Activated T-cell treated with anti-CD3 and anti-CD28 coated beads, Interleukin-2, amount 50 U/mL, for 4 hours (primary cell): ENCODE measurements around the gene VGLL2. TPM values are rescaled to one million over a fixed set of nuclear protein-coding genes. Genes with fewer than 3 reads are reported as not detected.
A peak's percentile ranks its signal among the peaks of the same experiment; 100 is the strongest.

Experiments
- ATAC-seq, 2 donors: fragments of 200-7000 bp; cut with Tn5 transposase; one replicate each; pipeline ENCODE4 v1.10.0; 2021
- DNase-seq: peaks from one replicate; pipeline ENCODE4 v3.0.0-alpha.2; 2020
- H3K27me3 Mint-ChIP-seq: one replicate; pipeline ENCODE4 v1.8.0; 2021; ENCODE audit warnings: low read depth, mixed read lengths
- H3K36me3 Mint-ChIP-seq: one replicate; pipeline ENCODE4 v1.8.0; 2022; ENCODE audit warnings: mixed read lengths; ENCODE audit not compliant: insufficient read depth
- H3K4me1 Mint-ChIP-seq: one replicate; pipeline ENCODE4 v1.8.0; 2021; ENCODE audit warnings: low read depth, mixed read lengths
- H3K4me3 Mint-ChIP-seq: one replicate; pipeline ENCODE4 v1.8.0; 2021; ENCODE audit warnings: mild to moderate bottlenecking, moderate library complexity, mixed read lengths
- H3K9me3 Mint-ChIP-seq: one replicate; pipeline ENCODE4 v1.8.0; 2021; ENCODE audit warnings: mixed read lengths
- total RNA-seq, 3 donors: library from RNA; stranded (reverse); gene quantifications; one replicate each; pipeline ENCODE4 v1.2.1, GENCODE V29; 2021

The VGLL2 gene
- total RNA-seq, 3 donors from 2014 or later, result not detected

- H3K27me3 Mint-ChIP-seq, result peaks cover 83% of the 10 kb centered on the region
- H3K36me3 Mint-ChIP-seq, result no peaks in the 10 kb centered on the region
- ATAC-seq (peak in 1 of 2 donors; percentile 5), DNase-seq (no peak)
- peaks cover 7% of the 10 kb centered on the region for H3K4me1 Mint-ChIP-seq
- peak overlapping the region; percentile 51 for H3K4me3 Mint-ChIP-seq
- H3K9me3 Mint-ChIP-seq, result no peaks in the 10 kb centered on the region
Observed at GRCh38 chr6:117264369-117264691, 1.0 kb upstream of the VGLL2 start.

DNA sequence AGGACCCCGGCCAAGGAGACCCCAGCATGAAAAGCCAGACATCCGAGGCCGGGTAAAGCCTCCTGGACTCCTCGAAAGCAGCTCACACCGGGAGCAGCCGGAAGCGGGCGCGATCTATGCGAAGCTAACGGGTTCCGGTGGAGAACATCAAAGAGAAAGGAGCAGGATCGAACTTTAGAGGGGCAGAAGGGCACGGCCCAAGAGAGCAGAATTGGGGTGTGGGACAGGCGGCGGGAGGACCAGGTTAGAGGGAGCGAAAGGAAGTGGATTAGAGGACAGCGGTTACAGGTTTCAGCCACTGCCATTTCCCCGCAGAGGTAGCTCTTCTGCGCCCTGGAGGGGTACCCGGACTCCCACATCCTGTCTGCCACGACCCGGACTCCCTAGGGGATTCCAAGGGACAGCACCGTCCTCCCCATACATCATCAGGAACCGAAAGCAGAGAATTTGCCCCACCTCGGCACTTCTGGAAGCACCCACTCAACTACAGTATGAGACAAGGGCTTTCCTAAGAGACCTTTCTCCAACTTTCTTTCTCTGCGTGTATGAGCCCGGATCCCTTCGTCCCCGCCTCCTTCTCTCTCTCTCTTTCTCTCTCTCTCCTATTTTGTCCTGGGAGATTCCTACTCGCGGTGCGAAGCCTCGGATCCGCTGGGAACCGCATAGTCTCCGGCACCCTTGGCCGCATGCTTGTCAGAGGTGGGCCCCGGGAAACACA, 507 bp upstream of the VGLL2 start:
- no peak for DNase-seq
- Mint-ChIP-seq H3K9me3 (no peaks in the 10 kb centered on the region), H3K4me1 (peaks cover 9% of the 10 kb centered on the region), H3K36me3 (no peaks in the 10 kb centered on the region), H3K4me3 (peak overlapping the region; percentile 51), H3K27me3 (peaks cover 83% of the 10 kb centered on the region)
- peak; percentile 31 to 41 for ATAC-seq

DNA sequence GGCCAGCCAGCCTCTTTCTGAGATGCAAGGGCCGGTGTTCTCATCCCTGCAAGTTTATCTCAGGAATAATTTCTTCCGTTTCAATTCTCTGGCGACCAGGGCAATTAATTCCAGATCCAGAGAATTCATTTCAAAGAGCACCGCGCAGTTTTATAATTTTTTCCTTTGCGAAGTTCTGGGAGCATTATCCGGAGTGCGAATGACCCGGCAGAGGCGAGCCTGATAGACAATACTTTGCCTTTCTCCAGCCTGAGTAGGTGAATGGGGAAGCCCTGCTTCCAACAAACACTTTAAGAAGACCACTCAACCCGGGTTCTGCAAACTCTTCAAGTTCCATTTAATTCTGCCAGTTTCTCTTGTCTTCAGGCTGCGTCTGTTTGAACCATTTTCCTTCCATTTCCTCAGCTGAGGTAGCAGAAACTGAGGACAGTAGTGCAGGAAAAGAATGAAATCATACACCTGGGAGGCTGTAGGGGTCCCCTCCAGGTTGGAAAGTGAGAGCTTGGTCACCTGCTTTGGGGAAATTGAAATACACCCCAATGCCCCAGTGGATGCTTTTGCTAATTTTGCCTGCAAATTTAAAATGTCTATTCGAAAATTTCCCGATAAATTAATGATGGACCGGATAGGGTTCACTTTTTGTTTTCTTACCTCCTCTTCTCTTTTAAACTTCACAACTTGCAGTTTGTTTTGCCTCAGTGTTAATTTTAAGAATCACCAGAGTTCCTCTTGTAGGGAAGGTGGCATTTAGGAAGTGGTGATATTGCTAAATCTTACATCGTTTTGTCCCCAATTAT, 1.1 kb downstream of the VGLL2 start:
- Mint-ChIP-seq H3K4me1 (peaks cover 9% of the 10 kb centered on the region), H3K4me3 (no peak overlapping the region), H3K36me3 (no peaks in the 10 kb centered on the region), H3K9me3 (no peaks in the 10 kb centered on the region), H3K27me3 (peaks cover 85% of the 10 kb centered on the region)
- ATAC-seq (no peak), DNase-seq (no peak)

- no peak for DNase-seq
- Mint-ChIP-seq H3K36me3 (no peaks in the 10 kb centered on the region), H3K4me3 (no peak overlapping the region), H3K9me3 (no peaks in the 10 kb centered on the region), H3K4me1 (peaks cover 9% of the 10 kb centered on the region), H3K27me3 (peaks cover 83% of the 10 kb centered on the region)
- no peak for ATAC-seq
Observed at GRCh38 chr6:117267054-117267347, 1.6 kb downstream of the VGLL2 start.

- DNase-seq (no peak), ATAC-seq (no peak)
- Mint-ChIP-seq H3K4me3 (no peak overlapping the region), H3K9me3 (no peaks in the 10 kb centered on the region), H3K27me3 (peaks cover 87% of the 10 kb centered on the region), H3K4me1 (peaks cover 9% of the 10 kb centered on the region), H3K36me3 (no peaks in the 10 kb centered on the region)
Observed at GRCh38 chr6:117267766-117268534, 2.6 kb downstream of the VGLL2 start.

GRCh38 chr6:117268924-117269323, 3.6 kb downstream of the VGLL2 start:
- Mint-ChIP-seq H3K27me3 (peaks cover 80% of the 10 kb centered on the region), H3K9me3 (no peaks in the 10 kb centered on the region), H3K4me3 (no peak overlapping the region), H3K36me3 (no peaks in the 10 kb centered on the region), H3K4me1 (peaks cover 9% of the 10 kb centered on the region)
- ATAC-seq (no peak), DNase-seq (no peak)

DNA sequence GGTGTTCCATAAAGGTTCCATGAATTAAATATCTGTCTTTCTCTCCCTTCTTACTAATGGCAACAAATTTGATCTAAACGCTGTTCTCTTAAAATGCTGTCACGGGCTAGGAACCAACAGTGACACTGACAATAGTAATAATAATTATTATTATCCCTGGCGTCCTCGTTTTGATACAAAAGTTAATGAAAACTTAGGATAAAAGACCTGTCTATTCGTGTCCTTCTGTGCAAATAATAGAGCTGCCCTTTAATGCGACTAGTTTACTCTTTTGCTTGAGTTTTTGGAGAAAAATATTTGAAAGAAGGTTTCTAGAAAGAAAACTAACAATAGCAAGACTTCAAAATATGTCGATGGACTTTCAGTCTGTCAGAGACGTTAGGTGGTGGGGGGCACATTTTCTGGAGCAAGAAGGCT, 4.3 kb downstream of the VGLL2 start:
- peaks cover 8% of the 10 kb centered on the region for H3K4me1 Mint-ChIP-seq
- H3K9me3 Mint-ChIP-seq, result no peaks in the 10 kb centered on the region
- no peak for ATAC-seq
- H3K4me3 Mint-ChIP-seq, result no peak overlapping the region
- H3K27me3 Mint-ChIP-seq, result peaks cover 80% of the 10 kb centered on the region
- no peak for DNase-seq
- H3K36me3 Mint-ChIP-seq, result no peaks in the 10 kb centered on the region

DNA sequence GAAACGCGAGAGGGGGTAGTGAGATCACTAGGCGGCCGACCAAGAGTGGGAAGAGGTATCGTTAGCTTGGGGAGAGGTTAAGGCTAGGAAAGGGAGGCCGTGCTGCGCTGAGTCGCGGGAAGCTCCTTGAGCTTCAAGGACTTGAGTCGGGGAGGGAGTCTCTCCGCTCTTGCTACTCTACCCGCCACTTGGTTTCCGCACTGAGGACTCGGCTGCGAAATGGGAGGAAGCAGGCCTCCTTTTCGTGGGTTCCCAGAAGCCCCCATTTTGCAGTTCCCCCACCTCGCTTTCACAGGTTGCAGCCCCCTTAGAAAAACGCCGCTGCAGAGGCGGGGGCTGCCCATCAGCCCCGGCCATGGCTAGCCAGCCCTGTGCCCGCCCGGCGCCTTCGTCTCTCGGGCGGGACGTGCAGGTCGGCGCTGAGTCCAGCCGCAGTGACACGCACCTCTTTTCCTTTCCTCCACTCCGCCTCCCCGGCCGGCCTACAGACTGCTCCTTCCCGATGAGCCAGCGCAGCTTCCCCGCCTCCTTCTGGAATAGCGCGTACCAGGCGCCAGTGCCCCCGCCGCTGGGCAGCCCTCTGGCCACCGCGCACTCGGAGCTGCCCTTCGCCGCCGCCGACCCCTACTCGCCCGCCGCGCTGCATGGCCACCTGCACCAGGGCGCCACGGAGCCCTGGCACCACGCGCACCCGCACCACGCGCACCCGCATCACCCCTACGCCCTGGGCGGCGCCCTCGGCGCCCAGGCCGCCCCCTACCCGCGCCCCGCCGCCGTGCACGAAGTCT, 4.9 kb downstream of the VGLL2 start:
- H3K4me1 Mint-ChIP-seq, result peaks cover 2% of the 10 kb centered on the region
- DNase-seq (no peak), ATAC-seq (peak in 1 of 2 donors; percentile 26)
- H3K9me3 Mint-ChIP-seq, result no peaks in the 10 kb centered on the region
- H3K4me3 Mint-ChIP-seq, result no peak overlapping the region
- peaks cover 79% of the 10 kb centered on the region for H3K27me3 Mint-ChIP-seq
- H3K36me3 Mint-ChIP-seq, result no peaks in the 10 kb centered on the region

- ATAC-seq (no peak), DNase-seq (no peak)
- Mint-ChIP-seq H3K36me3 (no peaks in the 10 kb centered on the region), H3K9me3 (no peaks in the 10 kb centered on the region), H3K4me1 (peaks cover 2% of the 10 kb centered on the region), H3K27me3 (peaks cover 79% of the 10 kb centered on the region), H3K4me3 (no peak overlapping the region)
Observed at GRCh38 chr6:117270843-117271507, 5.6 kb downstream of the VGLL2 start.

- Mint-ChIP-seq H3K4me3 (no peak overlapping the region), H3K36me3 (no peaks in the 10 kb centered on the region)
- DNase-seq, result no peak
Observed at GRCh38 chr6:117272032-117272866, 6.9 kb downstream of the VGLL2 start.

DNA sequence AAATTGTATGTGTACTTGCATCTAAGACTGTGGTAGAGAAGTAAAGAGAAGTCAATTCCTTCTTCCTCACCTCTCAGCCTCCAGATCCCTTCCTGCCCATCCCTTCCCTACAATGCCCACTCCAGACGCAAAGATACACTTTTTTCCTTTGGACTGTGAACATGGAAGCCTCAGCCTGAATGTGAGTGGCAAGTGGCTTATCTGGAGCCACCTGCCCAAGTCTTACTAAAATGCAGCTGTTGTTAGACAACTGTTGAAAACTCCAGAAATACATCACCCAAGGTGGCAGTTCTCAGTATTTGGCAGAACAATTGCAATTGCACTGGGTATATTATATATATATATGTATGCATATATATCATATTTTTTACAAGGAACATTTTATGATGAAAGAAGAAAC, 7.5 kb downstream of the VGLL2 start:
- no peak for DNase-seq
- Mint-ChIP-seq H3K4me1 (peaks cover 2% of the 10 kb centered on the region), H3K4me3 (no peak overlapping the region), H3K9me3 (no peaks in the 10 kb centered on the region), H3K36me3 (no peaks in the 10 kb centered on the region), H3K27me3 (peaks cover 65% of the 10 kb centered on the region)
- no peak for ATAC-seq

More at GRCh38 chr6:117272032-117272866, 6.9 kb downstream of the VGLL2 start:
- Mint-ChIP-seq H3K27me3 (peaks cover 70% of the 10 kb centered on the region), H3K4me1 (peaks cover 2% of the 10 kb centered on the region), H3K9me3 (no peaks in the 10 kb centered on the region)
- no peak for ATAC-seq

DNA sequence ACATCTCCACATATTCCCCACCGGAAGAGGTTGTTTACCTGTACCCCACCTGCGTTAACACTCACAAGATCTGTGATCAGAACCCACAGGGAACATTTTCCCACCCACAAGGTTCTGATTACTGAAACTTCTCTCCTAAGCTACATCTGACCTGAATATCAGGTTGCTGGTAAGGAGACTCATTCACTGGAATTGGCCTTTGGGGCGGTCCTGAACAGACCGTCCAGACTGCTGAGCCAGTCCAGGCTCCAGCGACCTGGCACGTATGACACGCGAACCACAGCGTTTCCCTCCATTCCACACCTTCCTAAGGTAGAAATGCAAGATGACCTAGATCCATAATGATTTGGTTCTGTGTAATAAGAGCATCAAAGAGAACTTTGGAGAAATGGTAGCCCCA, 9.8 kb downstream of the VGLL2 start:
- H3K9me3 Mint-ChIP-seq, result no peaks in the 10 kb centered on the region
- H3K36me3 Mint-ChIP-seq, result no peaks in the 10 kb centered on the region
- DNase-seq (no peak), ATAC-seq (no peak)
- H3K27me3 Mint-ChIP-seq, result peaks cover 48% of the 10 kb centered on the region
- no peak overlapping the region for H3K4me3 Mint-ChIP-seq
- H3K4me1 Mint-ChIP-seq, result no peaks in the 10 kb centered on the region

DNA sequence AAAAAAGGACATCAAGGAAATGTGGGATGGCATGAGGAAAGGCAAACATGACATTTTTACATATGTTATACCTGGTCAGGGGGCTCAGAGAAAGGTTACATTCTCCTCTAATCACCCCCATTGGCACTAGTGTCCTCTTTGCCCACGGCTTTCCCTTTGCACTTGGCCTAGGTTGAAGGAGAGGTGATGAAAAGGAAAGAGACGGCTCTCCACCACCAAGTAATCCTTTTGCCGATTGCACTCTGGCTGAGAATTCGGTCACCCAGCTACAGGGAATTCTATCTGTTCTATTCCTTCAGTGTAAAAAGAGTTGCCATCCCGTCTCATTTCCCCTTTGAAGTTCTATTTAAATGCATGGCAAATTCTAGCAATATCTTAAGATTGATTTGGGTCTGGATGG, 10.4 kb downstream of the VGLL2 start:
- peaks cover 49% of the 10 kb centered on the region for H3K27me3 Mint-ChIP-seq
- no peaks in the 10 kb centered on the region for H3K36me3 Mint-ChIP-seq

More for the DNA sequence above, 10.4 kb downstream of the VGLL2 start:
- Mint-ChIP-seq H3K9me3 (no peaks in the 10 kb centered on the region), H3K4me3 (no peak overlapping the region), H3K4me1 (no peaks in the 10 kb centered on the region)
- no peak for DNase-seq
- no peak for ATAC-seq
